HCT116 (cell line): Measurements from ENCODE around the gene COG8.

Experiments
- EZH2 ChIP-seq: fragments of 200-600 bp; sonication (generic); IDR thresholded peaks from 2 replicates; pipeline ENCODE4 v1.6.1; 2017; ENCODE audit warnings: antibody characterized with exemption, mixed run types
- POLR2A ChIP-seq: IDR thresholded peaks from 2 replicates; pipeline ENCODE4 v1.7.0; 2011; ENCODE audit warnings: borderline replicate concordance; ENCODE audit not compliant: insufficient read depth, insufficient read length; ENCODE audit errors: extremely low read depth
- RAD21 ChIP-seq: IDR thresholded peaks from 2 replicates; pipeline ENCODE4 v1.6.1; 2012; ENCODE audit warnings: low read depth, mild to moderate bottlenecking
- SRF ChIP-seq: IDR thresholded peaks from 2 replicates; pipeline ENCODE4 v1.6.1; 2012; ENCODE audit warnings: low read depth
- TF ChIP-seq, protein P1 (sequence below), 3 experiments: fragments of 200-600 bp in 1 of 3; sonication (generic) in 1 of 3; IDR thresholded peaks in 2 of 3; conservative IDR thresholded peaks in 1 of 3; 2 replicates each; pipeline ENCODE4 v1.5.1; 2012 to 2017; ENCODE audit warnings: low read depth in 2 of 3, low read length in 2 of 3, antibody characterized with exemption in 1 of 3, borderline replicate concordance in 1 of 3, control low read depth in 1 of 3, mild to moderate bottlenecking in 1 of 3, mixed read lengths in 1 of 3, mixed run types in 1 of 3, moderate library complexity in 1 of 3; ENCODE audit not compliant: insufficient read depth in 1 of 3
- TF ChIP-seq, protein P2 (sequence below): IDR thresholded peaks from 2 replicates; pipeline ENCODE4 v1.6.1; 2012

DNA sequence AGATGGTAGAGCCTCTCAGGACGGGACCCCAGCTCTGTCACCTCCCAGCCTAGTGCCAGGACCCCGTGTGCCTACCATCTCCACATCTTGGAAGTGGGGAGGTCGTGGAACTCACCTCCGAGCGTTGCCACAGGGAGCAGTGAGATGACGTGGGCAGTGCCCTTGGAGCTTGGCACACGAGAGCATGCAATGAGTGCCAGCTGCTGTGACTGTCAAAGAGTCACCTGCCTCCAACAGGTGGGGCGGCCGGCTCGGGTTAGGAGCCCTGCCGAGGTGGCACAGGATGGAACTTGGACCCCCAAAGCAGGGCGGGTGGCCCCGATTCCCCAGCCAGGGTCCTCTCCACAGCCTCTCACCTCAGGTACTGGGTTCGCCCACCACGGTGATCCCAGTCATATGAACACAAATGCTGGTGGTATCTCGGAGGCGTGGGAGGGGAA is 22.7 kb downstream of the COG8 start:
- TF ChIP-seq EZH2 (no peak), RAD21 (no peak), SRF (no peak), POLR2A (no peak)
- TF ChIP-seq, protein P1, sequence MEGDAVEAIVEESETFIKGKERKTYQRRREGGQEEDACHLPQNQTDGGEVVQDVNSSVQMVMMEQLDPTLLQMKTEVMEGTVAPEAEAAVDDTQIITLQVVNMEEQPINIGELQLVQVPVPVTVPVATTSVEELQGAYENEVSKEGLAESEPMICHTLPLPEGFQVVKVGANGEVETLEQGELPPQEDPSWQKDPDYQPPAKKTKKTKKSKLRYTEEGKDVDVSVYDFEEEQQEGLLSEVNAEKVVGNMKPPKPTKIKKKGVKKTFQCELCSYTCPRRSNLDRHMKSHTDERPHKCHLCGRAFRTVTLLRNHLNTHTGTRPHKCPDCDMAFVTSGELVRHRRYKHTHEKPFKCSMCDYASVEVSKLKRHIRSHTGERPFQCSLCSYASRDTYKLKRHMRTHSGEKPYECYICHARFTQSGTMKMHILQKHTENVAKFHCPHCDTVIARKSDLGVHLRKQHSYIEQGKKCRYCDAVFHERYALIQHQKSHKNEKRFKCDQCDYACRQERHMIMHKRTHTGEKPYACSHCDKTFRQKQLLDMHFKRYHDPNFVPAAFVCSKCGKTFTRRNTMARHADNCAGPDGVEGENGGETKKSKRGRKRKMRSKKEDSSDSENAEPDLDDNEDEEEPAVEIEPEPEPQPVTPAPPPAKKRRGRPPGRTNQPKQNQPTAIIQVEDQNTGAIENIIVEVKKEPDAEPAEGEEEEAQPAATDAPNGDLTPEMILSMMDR (IDR thresholded peaks at IDR 0.05 in 2 of 3, conservative IDR thresholded peaks at IDR 0.05 in 1 of 3; ENCODE audit: borderline replicate concordance in 1 of 3, insufficient read depth in 1 of 3, low read depth in 2 of 3, low read length in 2 of 3) = no peak
- TF ChIP-seq, protein P2, sequence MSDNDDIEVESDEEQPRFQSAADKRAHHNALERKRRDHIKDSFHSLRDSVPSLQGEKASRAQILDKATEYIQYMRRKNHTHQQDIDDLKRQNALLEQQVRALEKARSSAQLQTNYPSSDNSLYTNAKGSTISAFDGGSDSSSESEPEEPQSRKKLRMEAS = no peak
